Measurements from ENCODE around the gene SMTN. TPM values are rescaled to one million over a fixed set of nuclear protein-coding genes. Genes with fewer than 3 reads are reported as not detected.

Gene SMTN
- total RNA-seq, 1 donor from 2014 or later = 13.3 TPM

- Mint-ChIP-seq H3K27ac (ENCODE audit: unreplicated experiment) (no peak overlapping the region), H3K4me1 (ENCODE audit: low read depth, unreplicated experiment) (no peaks in the 10 kb centered on the region), H3K9me3 (ENCODE audit: unreplicated experiment) (peaks cover 7% of the 10 kb centered on the region), H3K27me3 (ENCODE audit: unreplicated experiment) (peaks cover 5% of the 10 kb centered on the region), H3K4me3 (ENCODE audit: unreplicated experiment) (no peak overlapping the region), H3K36me3 (ENCODE audit: unreplicated experiment) (no peaks in the 10 kb centered on the region)
- TF ChIP-seq CTCF (IDR thresholded peaks at IDR 0.05; ENCODE audit: partially characterized antibody, unreplicated experiment) = no peak
- no peak for DNase-seq
Measured at GRCh38 chr22:31092161-31092560, 11.0 kb downstream of the SMTN start.

DNA sequence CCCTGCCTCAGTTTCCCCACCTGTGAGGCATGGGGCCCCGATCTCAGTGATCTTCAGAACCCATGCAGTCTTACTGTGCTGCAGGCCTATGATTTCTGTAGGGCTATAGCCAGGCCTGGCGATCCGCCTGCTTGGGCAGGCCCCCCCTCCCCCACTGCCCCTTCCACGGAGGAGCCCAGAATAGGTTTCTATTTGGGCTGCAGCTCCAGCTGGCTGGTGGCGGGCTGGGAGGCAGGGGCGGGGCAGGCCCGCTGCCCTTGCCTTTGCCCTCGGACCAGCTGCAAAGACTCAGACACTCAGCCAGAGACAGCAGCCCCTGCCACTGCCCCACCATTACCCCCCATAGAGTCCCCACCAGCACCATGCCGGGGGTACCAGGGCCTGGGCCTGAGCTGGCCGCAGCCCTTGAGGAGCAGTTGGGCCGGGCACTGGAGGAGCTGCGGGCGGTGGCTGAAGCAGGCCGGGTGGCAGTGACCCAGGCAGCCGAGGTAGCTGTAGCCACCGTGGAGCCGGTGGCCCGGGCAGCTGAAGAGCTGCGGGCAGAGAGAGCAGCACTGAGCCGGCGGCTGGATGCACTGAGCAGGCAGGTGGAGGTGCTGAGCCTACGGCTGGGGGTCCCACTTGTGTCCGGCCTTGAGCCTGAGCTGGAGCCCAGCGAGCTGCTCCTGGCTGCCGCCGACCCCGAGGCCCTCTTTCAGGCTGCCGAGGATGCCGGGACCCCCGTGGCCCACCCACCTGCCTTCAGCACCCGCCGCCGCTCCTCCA lies 12.2 kb downstream of the SMTN start:
- H3K4me1 Mint-ChIP-seq (ENCODE audit: low read depth, unreplicated experiment) = no peaks in the 10 kb centered on the region
- H3K36me3 Mint-ChIP-seq (ENCODE audit: unreplicated experiment) = no peaks in the 10 kb centered on the region
- no peak for DNase-seq
- H3K27ac Mint-ChIP-seq (ENCODE audit: unreplicated experiment) = no peak overlapping the region
- peaks cover 4% of the 10 kb centered on the region for H3K27me3 Mint-ChIP-seq (ENCODE audit: unreplicated experiment)
- no peak overlapping the region for H3K4me3 Mint-ChIP-seq (ENCODE audit: unreplicated experiment)
- H3K9me3 Mint-ChIP-seq (ENCODE audit: unreplicated experiment) = peaks cover 7% of the 10 kb centered on the region
- TF ChIP-seq CTCF (IDR thresholded peaks at IDR 0.05; ENCODE audit: partially characterized antibody, unreplicated experiment) = no peak

DNA sequence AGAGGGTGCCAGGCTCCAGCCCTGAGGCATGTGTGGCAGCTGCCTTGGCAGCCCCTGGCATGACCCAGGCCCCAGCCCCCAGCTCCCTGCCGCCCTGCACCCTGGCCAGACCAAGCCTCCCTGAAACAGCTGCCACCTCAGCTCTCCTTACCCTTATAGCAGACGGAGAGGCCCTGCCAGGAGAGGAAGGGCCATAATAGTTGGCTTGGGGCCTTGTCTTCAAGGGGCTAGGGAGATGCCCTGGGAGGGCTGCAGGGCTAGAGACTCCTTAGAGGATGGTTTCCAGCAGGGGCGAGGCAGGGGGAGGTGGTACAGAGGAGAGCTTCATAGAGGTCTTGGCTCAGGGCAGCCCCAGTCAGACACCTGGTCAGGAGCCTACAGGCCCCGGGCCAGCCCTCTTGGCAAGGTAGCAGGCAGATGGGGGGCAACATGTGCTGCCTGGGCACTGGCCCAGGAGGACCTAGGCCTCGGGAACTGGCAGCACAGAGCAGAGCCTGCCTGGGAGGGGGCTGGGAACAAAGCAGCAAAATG lies 13.0 kb downstream of the SMTN start:
- H3K27me3 Mint-ChIP-seq (ENCODE audit: unreplicated experiment) = peaks cover 4% of the 10 kb centered on the region
- no peaks in the 10 kb centered on the region for H3K4me1 Mint-ChIP-seq (ENCODE audit: low read depth, unreplicated experiment)
- no peak for DNase-seq
- TF ChIP-seq CTCF (IDR thresholded peaks at IDR 0.05; ENCODE audit: partially characterized antibody, unreplicated experiment) = no peak
- no peak overlapping the region for H3K27ac Mint-ChIP-seq (ENCODE audit: unreplicated experiment)
- H3K4me3 Mint-ChIP-seq (ENCODE audit: unreplicated experiment) = no peak overlapping the region
- H3K9me3 Mint-ChIP-seq (ENCODE audit: unreplicated experiment) = peaks cover 7% of the 10 kb centered on the region
- H3K36me3 Mint-ChIP-seq (ENCODE audit: unreplicated experiment) = no peaks in the 10 kb centered on the region

DNA sequence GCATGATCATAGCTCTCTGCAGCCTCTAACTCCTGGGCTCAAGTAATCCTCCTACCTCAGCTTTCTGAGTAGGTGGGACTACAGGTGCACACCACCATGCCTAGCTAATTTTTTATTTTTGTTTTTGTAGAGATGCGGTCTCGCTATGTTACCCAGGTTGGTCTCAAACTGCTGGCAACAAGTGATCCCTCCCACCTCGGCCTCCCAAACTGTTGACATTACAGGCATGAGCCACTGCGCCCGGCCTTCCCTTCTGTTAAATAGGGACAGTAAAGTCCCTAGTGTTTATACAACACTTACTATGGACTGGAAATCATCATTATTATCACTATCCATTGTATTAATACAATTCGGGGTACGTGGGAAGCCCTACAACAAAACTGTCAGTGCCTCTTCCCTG lies 13.6 kb downstream of the SMTN start:
- H3K27ac Mint-ChIP-seq (ENCODE audit: unreplicated experiment) = no peak overlapping the region
- no peak for DNase-seq
- peaks cover 4% of the 10 kb centered on the region for H3K27me3 Mint-ChIP-seq (ENCODE audit: unreplicated experiment)
- H3K4me3 Mint-ChIP-seq (ENCODE audit: unreplicated experiment) = no peak overlapping the region
- no peaks in the 10 kb centered on the region for H3K36me3 Mint-ChIP-seq (ENCODE audit: unreplicated experiment)
- no peaks in the 10 kb centered on the region for H3K4me1 Mint-ChIP-seq (ENCODE audit: low read depth, unreplicated experiment)
- peaks cover 7% of the 10 kb centered on the region for H3K9me3 Mint-ChIP-seq (ENCODE audit: unreplicated experiment)
- no peak for TF ChIP-seq CTCF (IDR thresholded peaks at IDR 0.05; ENCODE audit: partially characterized antibody, unreplicated experiment)

DNA sequence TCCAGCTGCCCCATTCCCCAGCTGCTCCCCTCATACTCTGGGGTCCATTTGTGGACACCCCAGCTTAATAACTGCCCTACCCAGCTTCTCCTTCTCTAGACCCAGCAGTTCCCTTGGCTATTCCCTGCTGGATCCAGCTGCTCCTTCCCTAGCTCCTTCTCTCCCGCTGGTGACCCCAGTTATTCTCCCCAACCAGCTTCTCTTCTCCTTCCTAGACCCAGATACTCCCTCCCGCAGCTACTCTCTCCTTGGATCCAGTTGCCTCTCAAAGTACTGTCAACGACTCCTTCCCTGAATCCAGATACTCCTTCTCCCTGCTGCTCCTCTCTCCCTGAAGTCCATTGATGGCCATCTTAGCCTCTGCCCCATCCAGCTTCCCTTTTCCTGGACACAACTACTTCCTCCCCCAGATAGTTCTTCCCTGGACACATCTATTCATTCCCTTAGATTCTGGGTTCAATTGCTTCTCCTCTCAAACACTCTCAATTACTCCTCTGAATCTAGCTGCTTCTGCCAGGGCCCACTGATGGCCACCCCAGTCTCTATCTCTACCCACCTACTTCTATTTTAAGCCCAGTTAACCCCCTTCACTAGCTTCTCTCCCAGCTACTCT lies 14.6 kb downstream of the SMTN start:
- no peak for TF ChIP-seq CTCF (IDR thresholded peaks at IDR 0.05; ENCODE audit: partially characterized antibody, unreplicated experiment)
- no peak for DNase-seq
- Mint-ChIP-seq H3K36me3 (ENCODE audit: unreplicated experiment) (no peaks in the 10 kb centered on the region), H3K4me3 (ENCODE audit: unreplicated experiment) (no peak overlapping the region), H3K27me3 (ENCODE audit: unreplicated experiment) (peaks cover 4% of the 10 kb centered on the region), H3K4me1 (ENCODE audit: low read depth, unreplicated experiment) (no peaks in the 10 kb centered on the region), H3K27ac (ENCODE audit: unreplicated experiment) (no peak overlapping the region), H3K9me3 (ENCODE audit: unreplicated experiment) (peaks cover 7% of the 10 kb centered on the region)

All from glutamatergic neuron (in vitro differentiated cells).